HL-60 (cell line): ENCODE data around the gene MAD1L1.

Experiments used
- DNase-seq, 2 experiments: peaks; one replicate each; pipeline ENCODE4 v3.0.0-alpha.2; 2010 to 2020; ENCODE audit warnings: low read depth in 1 of 2, low spot score in 1 of 2
- H3K27ac ChIP-seq: fragments of 250-450 bp; sonication (Bioruptor Pico); replicated peaks from 2 replicates; pipeline ENCODE4 v1.5.1; 2020; ENCODE audit warnings: mild to moderate bottlenecking, moderate library complexity
- H3K27me3 ChIP-seq: fragments of 250-450 bp; sonication (Bioruptor Pico); 2 replicates; pipeline ENCODE4 v1.5.1; 2021; ENCODE audit warnings: mild to moderate bottlenecking, moderate library complexity; ENCODE audit not compliant: insufficient read depth, poor library complexity, severe bottlenecking
- H3K4me3 ChIP-seq: replicated peaks from 2 replicates; pipeline ENCODE4 v1.5.1; 2011; ENCODE audit warnings: mild to moderate bottlenecking, control low read depth, low read length; ENCODE audit not compliant: insufficient read depth
- GABPA ChIP-seq: IDR thresholded peaks from 2 replicates; pipeline ENCODE4 v1.6.1; 2012; ENCODE audit warnings: low read depth
- POLR2AphosphoS5 ChIP-seq: IDR thresholded peaks from 2 replicates; pipeline ENCODE4 v1.6.1; 2012; ENCODE audit warnings: low read depth
- SPI1 ChIP-seq: IDR thresholded peaks from 2 replicates; pipeline ENCODE4 v1.6.1; 2012; ENCODE audit warnings: low read depth, mild to moderate bottlenecking, borderline replicate concordance
- TF ChIP-seq, protein P1 (sequence below): IDR thresholded peaks from one replicate; pipeline ENCODE4 v1.5.1; 2011; ENCODE audit warnings: low read length, control low read depth, inconsistent platforms; ENCODE audit not compliant: insufficient read depth
- TF ChIP-seq, protein P2 (sequence below): IDR thresholded peaks from 2 replicates; pipeline ENCODE4 v1.6.1; 2012; ENCODE audit warnings: low read depth; ENCODE audit not compliant: insufficient replicate concordance

Gene MAD1L1

GRCh38 chr7:2251841-2252771 lies 19.4 kb upstream of the MAD1L1 start:
- H3K27ac ChIP-seq = no peak overlapping the region
- TF ChIP-seq, protein P1, sequence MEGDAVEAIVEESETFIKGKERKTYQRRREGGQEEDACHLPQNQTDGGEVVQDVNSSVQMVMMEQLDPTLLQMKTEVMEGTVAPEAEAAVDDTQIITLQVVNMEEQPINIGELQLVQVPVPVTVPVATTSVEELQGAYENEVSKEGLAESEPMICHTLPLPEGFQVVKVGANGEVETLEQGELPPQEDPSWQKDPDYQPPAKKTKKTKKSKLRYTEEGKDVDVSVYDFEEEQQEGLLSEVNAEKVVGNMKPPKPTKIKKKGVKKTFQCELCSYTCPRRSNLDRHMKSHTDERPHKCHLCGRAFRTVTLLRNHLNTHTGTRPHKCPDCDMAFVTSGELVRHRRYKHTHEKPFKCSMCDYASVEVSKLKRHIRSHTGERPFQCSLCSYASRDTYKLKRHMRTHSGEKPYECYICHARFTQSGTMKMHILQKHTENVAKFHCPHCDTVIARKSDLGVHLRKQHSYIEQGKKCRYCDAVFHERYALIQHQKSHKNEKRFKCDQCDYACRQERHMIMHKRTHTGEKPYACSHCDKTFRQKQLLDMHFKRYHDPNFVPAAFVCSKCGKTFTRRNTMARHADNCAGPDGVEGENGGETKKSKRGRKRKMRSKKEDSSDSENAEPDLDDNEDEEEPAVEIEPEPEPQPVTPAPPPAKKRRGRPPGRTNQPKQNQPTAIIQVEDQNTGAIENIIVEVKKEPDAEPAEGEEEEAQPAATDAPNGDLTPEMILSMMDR = no peak
- TF ChIP-seq GABPA = no peak
- 0 out of 2 replicates have a peak, but pooled peaks have one; percentile 18 for TF ChIP-seq POLR2AphosphoS5

DNA sequence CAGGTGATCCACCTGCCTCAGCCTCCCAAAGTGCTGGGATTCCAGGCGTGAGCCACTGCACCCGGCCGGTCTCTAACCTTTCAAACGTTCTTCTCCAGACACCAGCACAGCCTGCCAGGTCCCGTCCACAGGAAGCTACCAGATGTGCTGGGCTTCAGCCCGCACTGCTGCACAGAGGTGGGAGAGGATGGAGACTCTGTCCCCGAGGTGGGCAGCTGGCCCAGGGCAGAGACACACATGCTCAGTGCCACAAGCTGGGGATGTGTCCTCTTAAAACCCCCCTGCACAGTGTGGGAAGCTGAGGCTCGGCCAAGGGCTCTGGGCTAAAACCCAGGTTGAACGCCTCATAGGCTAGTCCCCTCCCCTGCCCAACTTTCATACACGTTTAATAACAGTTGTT lies 18.6 kb upstream of the MAD1L1 start:
- TF ChIP-seq, protein P1 = no peak
- TF ChIP-seq, protein P2, sequence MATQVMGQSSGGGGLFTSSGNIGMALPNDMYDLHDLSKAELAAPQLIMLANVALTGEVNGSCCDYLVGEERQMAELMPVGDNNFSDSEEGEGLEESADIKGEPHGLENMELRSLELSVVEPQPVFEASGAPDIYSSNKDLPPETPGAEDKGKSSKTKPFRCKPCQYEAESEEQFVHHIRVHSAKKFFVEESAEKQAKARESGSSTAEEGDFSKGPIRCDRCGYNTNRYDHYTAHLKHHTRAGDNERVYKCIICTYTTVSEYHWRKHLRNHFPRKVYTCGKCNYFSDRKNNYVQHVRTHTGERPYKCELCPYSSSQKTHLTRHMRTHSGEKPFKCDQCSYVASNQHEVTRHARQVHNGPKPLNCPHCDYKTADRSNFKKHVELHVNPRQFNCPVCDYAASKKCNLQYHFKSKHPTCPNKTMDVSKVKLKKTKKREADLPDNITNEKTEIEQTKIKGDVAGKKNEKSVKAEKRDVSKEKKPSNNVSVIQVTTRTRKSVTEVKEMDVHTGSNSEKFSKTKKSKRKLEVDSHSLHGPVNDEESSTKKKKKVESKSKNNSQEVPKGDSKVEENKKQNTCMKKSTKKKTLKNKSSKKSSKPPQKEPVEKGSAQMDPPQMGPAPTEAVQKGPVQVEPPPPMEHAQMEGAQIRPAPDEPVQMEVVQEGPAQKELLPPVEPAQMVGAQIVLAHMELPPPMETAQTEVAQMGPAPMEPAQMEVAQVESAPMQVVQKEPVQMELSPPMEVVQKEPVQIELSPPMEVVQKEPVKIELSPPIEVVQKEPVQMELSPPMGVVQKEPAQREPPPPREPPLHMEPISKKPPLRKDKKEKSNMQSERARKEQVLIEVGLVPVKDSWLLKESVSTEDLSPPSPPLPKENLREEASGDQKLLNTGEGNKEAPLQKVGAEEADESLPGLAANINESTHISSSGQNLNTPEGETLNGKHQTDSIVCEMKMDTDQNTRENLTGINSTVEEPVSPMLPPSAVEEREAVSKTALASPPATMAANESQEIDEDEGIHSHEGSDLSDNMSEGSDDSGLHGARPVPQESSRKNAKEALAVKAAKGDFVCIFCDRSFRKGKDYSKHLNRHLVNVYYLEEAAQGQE = no peak
- TF ChIP-seq POLR2AphosphoS5 = no peak
- no peak for TF ChIP-seq SPI1
- TF ChIP-seq GABPA = no peak
- H3K27me3 ChIP-seq = no peaks in the 10 kb centered on the region

More at GRCh38 chr7:2251841-2252771, 19.4 kb upstream of the MAD1L1 start:
- DNase-seq = no peak
- H3K27me3 ChIP-seq = no peaks in the 10 kb centered on the region
- no peak overlapping the region for H3K4me3 ChIP-seq

DNA sequence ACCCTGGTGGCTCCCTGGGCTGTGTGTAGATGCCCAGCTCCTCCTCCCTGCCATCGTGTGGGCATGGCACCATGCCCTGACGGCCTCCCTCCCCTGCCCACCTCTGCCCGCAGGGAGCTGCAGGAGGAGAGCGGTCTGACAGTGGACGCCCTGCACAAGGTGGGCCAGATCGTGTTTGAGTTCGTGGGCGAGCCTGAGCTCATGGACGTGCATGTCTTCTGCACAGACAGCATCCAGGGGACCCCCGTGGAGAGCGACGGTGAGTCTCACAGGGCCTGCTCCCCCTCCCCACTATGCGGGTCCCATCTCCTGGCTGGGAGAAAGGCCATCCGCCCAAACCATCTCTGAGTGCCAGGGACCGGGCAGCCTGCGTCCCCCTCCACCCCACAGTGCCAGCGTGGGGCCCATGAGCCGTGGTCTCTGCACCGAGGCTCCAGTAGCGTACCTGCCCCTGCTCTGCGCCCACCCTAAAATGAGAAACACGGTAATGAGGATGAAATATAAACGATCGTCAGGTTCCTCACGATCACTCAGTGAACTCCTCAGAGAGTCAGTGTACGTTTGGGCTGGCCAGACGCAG lies 17.1 kb upstream of the MAD1L1 start:
- TF ChIP-seq POLR2AphosphoS5 = no peak
- TF ChIP-seq, protein P1 = no peak
- TF ChIP-seq SPI1 = no peak
- no peak for DNase-seq
- Histone ChIP-seq H3K4me3 (no peak overlapping the region), H3K27me3 (no peaks in the 10 kb centered on the region), H3K27ac (no peak overlapping the region)

More for the DNA sequence above, 18.6 kb upstream of the MAD1L1 start:
- Histone ChIP-seq H3K4me3 (no peak overlapping the region), H3K27ac (no peak overlapping the region)
- no peak for DNase-seq

DNA sequence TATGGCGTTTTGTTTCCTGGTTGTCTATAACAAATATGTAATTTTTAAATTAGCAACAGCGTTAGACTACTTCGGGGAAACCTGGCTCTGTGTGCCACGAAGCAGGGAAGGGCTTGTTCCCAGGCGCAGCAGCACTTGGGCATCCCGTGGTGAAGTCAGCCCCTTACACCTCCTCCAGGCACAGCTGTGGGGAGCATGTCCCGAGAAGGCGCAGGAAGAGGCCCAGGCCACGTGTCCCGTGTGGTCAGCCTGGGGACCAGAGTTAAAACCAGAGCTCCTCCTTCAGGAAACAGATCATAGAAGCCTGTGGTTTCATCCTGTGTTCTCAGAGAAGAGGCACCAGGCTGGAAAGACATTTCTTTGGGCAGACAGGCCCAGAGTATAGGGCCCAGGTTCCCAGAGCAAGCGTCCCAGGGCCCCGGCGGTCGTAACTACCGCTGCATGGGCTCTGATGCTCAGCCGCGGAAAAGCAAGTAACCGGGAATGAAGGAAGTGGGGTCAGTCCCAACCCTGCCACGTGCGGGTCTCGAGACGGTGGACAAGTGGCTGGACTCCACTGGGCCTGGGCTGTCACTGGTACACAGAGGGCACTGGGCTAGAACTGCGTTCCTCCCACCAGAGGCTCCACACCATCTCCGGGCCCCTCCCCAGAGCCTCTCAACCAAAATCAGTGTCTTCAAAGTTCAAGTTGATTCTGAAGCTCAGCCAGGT lies 16.4 kb upstream of the MAD1L1 start:
- peak overlapping the region; percentile 53 for H3K27ac ChIP-seq
- no peak overlapping the region for H3K4me3 ChIP-seq
- no peaks in the 10 kb centered on the region for H3K27me3 ChIP-seq
- DNase-seq = peak in 1 of 2 experiments; percentile 89
- TF ChIP-seq, protein P2 = no peak
- TF ChIP-seq POLR2AphosphoS5 = peak; percentile 85
